Keratinocyte (primary cell): ENCODE measurements around the gene MAP7D3. TPM values are rescaled to one million over a fixed set of nuclear protein-coding genes. Genes with fewer than 3 reads are reported as not detected.

Source experiments
- DNase-seq: peaks from one replicate; pipeline ENCODE4 v3.0.0-alpha.2; 2011; ENCODE audit warnings: low read depth, missing footprints, low spot score
- FAIRE-seq: peaks from 2 replicates; lab custom pipeline; 2011; peaks lifted over from hg19 to GRCh38; lab: Jason Lieb, UNC
- H2AFZ ChIP-seq: 2 replicates; pipeline ENCODE4 v1.6.0; 2012; ENCODE audit warnings: low read length, control low read depth, inconsistent platforms; ENCODE audit not compliant: control insufficient read depth
- H3K27ac ChIP-seq: 2 replicates; pipeline ENCODE4 v1.5.1; 2011; ENCODE audit warnings: low read length; ENCODE audit not compliant: control insufficient read depth, insufficient read depth
- H3K27me3 ChIP-seq: 3 replicates; pipeline ENCODE4 v1.6.0; 2011; ENCODE audit warnings: low read length; ENCODE audit not compliant: control insufficient read depth, insufficient read depth; ENCODE audit errors: extremely low read depth
- H3K36me3 ChIP-seq, 2 experiments: 2 replicates in 1 of 2; 3 replicates in 1 of 2; pipeline ENCODE4 v1.5.1; 2011; ENCODE audit warnings: low read length in 2 of 2, mild to moderate bottlenecking in 1 of 2; ENCODE audit not compliant: control insufficient read depth in 2 of 2, insufficient read depth in 2 of 2; ENCODE audit errors: extremely low read depth in 1 of 2
- H3K4me1 ChIP-seq: 3 replicates; pipeline ENCODE4 v1.5.1; 2011; ENCODE audit warnings: low read length; ENCODE audit not compliant: control insufficient read depth, insufficient read depth; ENCODE audit errors: extremely low read depth
- H3K4me2 ChIP-seq: 3 replicates; pipeline ENCODE4 v1.6.0; 2011; ENCODE audit warnings: low read depth, low read length; ENCODE audit not compliant: control insufficient read depth, insufficient read depth; ENCODE audit errors: extremely low read depth
- H3K4me3 ChIP-seq, 3 experiments: fragments of 200-600 bp in 1 of 3; sonication (generic) in 1 of 3; 2 replicates in 2 of 3; 3 replicates in 1 of 3; pipeline ENCODE4 v1.5.1; 2011 to 2016; ENCODE audit warnings: low read length in 3 of 3, mild to moderate bottlenecking in 3 of 3, control low read depth in 2 of 3, inconsistent platforms in 1 of 3, low read depth in 1 of 3, mixed read lengths in 1 of 3, mixed run types in 1 of 3, moderate library complexity in 1 of 3; ENCODE audit not compliant: control insufficient read depth in 2 of 3, insufficient read depth in 2 of 3; ENCODE audit errors: extremely low read depth in 1 of 3
- H3K79me2 ChIP-seq: 2 replicates; pipeline ENCODE4 v1.6.0; 2012; ENCODE audit warnings: low read length; ENCODE audit not compliant: control insufficient read depth, insufficient read depth
- H3K9ac ChIP-seq: 3 replicates; pipeline ENCODE4 v1.6.0; 2011; ENCODE audit warnings: low read length; ENCODE audit not compliant: control insufficient read depth, insufficient read depth; ENCODE audit errors: extremely low read depth
- H3K9me1 ChIP-seq: 3 replicates; pipeline ENCODE4 v1.6.0; 2011; ENCODE audit warnings: low read length; ENCODE audit not compliant: control insufficient read depth, insufficient read depth; ENCODE audit errors: extremely low read depth
- H3K9me3 ChIP-seq: 2 replicates; pipeline ENCODE4 v1.5.1; 2012; ENCODE audit warnings: low read depth, low read length; ENCODE audit not compliant: control insufficient read depth
- H4K20me1 ChIP-seq: 3 replicates; pipeline ENCODE4 v1.6.0; 2011; ENCODE audit warnings: low read length; ENCODE audit not compliant: control insufficient read depth, insufficient read depth; ENCODE audit errors: extremely low read depth
- EZH2 ChIP-seq: IDR thresholded peaks from one replicate; pipeline ENCODE4 v1.6.1; 2012; ENCODE audit warnings: inconsistent platforms, mild to moderate bottlenecking, low read length, moderate library complexity
- dilution Hi-C: fragments of 300-500 bp; cut with MboI; formaldehyde crosslinking; loops from one replicate; pipeline ENCODE4 v1.7.0; 2020; ENCODE audit warnings: low sequenced_read_pairs; ENCODE audit not compliant: extremely low pct_ligation_motif_present
- polyA plus RNA-seq, 5 experiments: library from polyadenylated mRNA; depleted of rRNA in 3 of 5; stranded (reverse) in 3 of 5; stranded (forward) in 1 of 5; unstranded in 1 of 5; fragments of >200 nt; gene quantifications; 1 replicate in 1 of 5; 2 replicates in 3 of 5; 3 replicates in 1 of 5; pipeline versions ENCODE4 v1.2.1 to v1.2.3, GENCODE V29; 2011 to 2012; ENCODE audit warnings: missing spikeins in 2 of 5, low read depth in 1 of 5, low replicate concordance in 1 of 5
- TF ChIP-seq, protein P1 (sequence below), 3 experiments: IDR thresholded peaks in 1 of 3; conservative IDR thresholded peaks in 1 of 3; optimal IDR thresholded peaks in 1 of 3; 2 replicates in 2 of 3; 3 replicates in 1 of 3; pipeline versions ENCODE3 to v1.5.1; 2011; ENCODE audit warnings: low read length in 3 of 3, mild to moderate bottlenecking in 3 of 3, moderate library complexity in 2 of 3, control low read depth in 1 of 3, inconsistent platforms in 1 of 3; ENCODE audit not compliant: insufficient read depth in 2 of 3; ENCODE audit errors: extremely low read depth in 1 of 3

Gene MAP7D3
- polyA plus RNA-seq, 1 donor (not counting 4 experiments of a cell fraction or from before 2014, with no cell fraction given), result 13.6 TPM

DNA sequence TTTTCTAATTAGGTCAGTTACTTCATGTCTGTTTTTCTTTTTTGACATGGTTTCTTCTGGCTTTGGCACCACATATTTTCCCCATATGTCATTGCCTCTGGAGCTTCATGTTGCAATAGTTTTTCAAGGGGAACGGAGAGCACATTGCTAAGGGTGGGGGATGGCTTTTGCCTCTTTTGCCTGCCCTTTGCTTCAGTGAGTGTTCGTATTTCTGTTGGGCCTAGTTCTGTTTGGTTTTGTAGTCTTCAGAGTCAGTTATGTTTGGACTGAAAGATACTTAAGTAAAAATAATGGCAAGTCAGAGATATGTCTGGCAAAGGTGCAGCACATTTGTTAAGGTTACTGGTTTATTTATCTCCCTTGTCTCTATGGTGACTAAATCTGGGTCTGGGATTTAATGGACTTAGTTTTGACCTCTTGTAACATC lies 74.8 kb downstream of the MAP7D3 start:
- no peaks in the 10 kb centered on the region for H3K9me1 ChIP-seq
- H3K79me2 ChIP-seq, result peaks cover 7% of the 10 kb centered on the region
- FAIRE-seq, result peak; percentile 5
- no peak overlapping the region for H3K9ac ChIP-seq
- DNase-seq, result no peak
- H4K20me1 ChIP-seq, result no peaks in the 10 kb centered on the region
- TF ChIP-seq, protein P1, sequence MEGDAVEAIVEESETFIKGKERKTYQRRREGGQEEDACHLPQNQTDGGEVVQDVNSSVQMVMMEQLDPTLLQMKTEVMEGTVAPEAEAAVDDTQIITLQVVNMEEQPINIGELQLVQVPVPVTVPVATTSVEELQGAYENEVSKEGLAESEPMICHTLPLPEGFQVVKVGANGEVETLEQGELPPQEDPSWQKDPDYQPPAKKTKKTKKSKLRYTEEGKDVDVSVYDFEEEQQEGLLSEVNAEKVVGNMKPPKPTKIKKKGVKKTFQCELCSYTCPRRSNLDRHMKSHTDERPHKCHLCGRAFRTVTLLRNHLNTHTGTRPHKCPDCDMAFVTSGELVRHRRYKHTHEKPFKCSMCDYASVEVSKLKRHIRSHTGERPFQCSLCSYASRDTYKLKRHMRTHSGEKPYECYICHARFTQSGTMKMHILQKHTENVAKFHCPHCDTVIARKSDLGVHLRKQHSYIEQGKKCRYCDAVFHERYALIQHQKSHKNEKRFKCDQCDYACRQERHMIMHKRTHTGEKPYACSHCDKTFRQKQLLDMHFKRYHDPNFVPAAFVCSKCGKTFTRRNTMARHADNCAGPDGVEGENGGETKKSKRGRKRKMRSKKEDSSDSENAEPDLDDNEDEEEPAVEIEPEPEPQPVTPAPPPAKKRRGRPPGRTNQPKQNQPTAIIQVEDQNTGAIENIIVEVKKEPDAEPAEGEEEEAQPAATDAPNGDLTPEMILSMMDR (optimal IDR thresholded peaks at IDR 0.05 in 1 of 3, IDR thresholded peaks at IDR 0.05 in 1 of 3, conservative IDR thresholded peaks at IDR 0.05 in 1 of 3; ENCODE audit: extremely low read depth in 1 of 3, insufficient read depth in 2 of 3, low read length in 3 of 3), result no peak
- no peak for TF ChIP-seq EZH2
- no peak overlapping the region for H3K4me3 ChIP-seq
- H3K27ac ChIP-seq, result no peak overlapping the region
- dilution Hi-C loops, result no loop called here
- H3K27me3 ChIP-seq, result no peaks in the 10 kb centered on the region
- H3K4me1 ChIP-seq, result peaks cover 10% of the 10 kb centered on the region
- peak overlapping the region; percentile 6 for H3K4me2 ChIP-seq
- peaks cover 0 to 4% of the 10 kb centered on the region in 2 experiments for H3K36me3 ChIP-seq
- H3K9me3 ChIP-seq, result no peaks in the 10 kb centered on the region
- H2AFZ ChIP-seq, result no peak overlapping the region

DNA sequence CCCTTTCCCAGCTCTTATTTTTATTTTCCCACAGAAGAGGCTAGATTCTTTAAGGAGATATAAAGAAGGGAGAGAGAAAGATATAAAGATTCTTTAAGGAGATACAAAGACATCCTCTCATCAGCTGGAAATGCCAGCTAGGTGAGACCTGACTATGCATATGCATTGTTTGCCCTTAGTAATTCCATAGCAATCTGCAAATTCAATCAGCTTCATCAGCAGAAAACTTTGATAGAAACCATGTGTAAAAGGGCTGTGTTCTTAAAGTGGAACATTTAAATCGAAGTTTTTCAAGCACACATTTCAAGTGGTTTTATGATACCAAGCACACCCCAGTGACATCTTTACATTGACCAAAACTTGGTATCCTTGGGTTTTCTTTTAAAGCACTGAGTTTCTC lies 79.8 kb downstream of the MAP7D3 start:
- FAIRE-seq, result no peak

More for the DNA sequence above, 79.8 kb downstream of the MAP7D3 start:
- no peak overlapping the region for H3K9ac ChIP-seq
- no peaks in the 10 kb centered on the region for H3K27me3 ChIP-seq
- peaks cover 0 to 7% of the 10 kb centered on the region in 2 experiments for H3K36me3 ChIP-seq
- no peaks in the 10 kb centered on the region for H3K9me3 ChIP-seq
- H3K4me1 ChIP-seq, result peaks cover 7% of the 10 kb centered on the region
- H3K4me2 ChIP-seq, result no peak overlapping the region
- no peak for DNase-seq
- H3K9me1 ChIP-seq, result no peaks in the 10 kb centered on the region
- no peak overlapping the region for H3K27ac ChIP-seq
- peaks cover 38% of the 10 kb centered on the region for H3K79me2 ChIP-seq
- H2AFZ ChIP-seq, result no peak overlapping the region
- TF ChIP-seq, protein P1 (optimal IDR thresholded peaks at IDR 0.05 in 1 of 3, IDR thresholded peaks at IDR 0.05 in 1 of 3, conservative IDR thresholded peaks at IDR 0.05 in 1 of 3; ENCODE audit: extremely low read depth in 1 of 3, insufficient read depth in 2 of 3, low read length in 3 of 3), result no peak
- TF ChIP-seq EZH2, result no peak
- dilution Hi-C loops, result no loop called here
- no peak overlapping the region for H3K4me3 ChIP-seq
- H4K20me1 ChIP-seq, result no peaks in the 10 kb centered on the region
